ENCODE results near the gene SYT2. TPM values are rescaled to one million over a fixed set of nuclear protein-coding genes. Genes with fewer than 3 reads are reported as not detected.
"Not testable (repeated sequence)": the region's sequence is repeated elsewhere in the genome, so short reads cannot be mapped to it uniquely, and the experiment has no call there.

SYT2 gene
- total RNA-seq, 1 donor from 2014 or later: not detected

DNA sequence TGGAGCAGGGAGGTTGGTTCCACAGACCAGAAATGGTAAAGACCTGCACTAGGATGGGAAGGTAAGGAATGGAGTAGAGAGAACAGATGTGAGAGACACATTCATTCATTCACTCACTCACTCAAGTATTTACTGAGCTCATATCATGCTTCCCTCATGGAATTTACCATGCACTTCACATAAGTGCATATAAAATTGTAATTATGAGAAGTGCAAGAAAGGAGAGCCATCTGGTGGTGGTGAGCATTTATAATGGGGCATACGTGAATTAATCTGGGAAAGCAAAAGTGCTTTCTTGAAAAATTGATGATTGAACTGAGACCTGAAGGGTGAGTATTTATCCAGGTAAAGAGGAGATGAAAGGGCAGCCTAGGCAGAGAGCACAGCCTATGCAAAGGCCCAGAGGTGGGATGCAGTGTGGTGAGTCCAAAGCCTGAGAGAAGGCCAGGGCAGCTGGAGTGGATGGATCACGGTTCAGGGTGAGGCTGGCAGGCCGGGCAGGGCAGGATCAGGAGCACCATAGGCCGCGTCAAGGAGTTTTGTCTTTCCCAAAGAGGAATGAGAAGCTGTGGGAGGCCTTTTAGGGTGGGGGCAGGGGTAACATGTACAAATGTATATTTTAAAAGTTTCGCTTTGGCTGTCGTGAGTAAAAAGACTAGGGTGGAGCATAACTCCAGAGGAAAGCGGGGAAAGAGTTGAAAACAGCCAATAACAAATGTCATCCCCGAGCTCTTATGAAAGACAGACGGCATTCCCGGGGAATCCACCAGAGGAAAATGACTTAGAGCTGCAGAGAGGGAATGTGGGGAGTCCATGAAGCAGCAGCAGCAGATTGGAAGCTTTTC, 95.7 kb downstream of the SYT2 start:
- H3K36me3 ChIP-seq: peaks cover 7 to 11% of the 10 kb centered on the region in 2 donors
- H3K9me3 ChIP-seq; H3K27me3 ChIP-seq; DNase-seq (ENCODE audit: low spot score in 2 of 2); intact Hi-C loops (cut with DNase I); H3K4me3 ChIP-seq: not testable (repeated sequence)
- peak in 1 of 3 experiments; percentile 17 for TF ChIP-seq CTCF (IDR thresholded peaks at IDR 0.05)
- peaks cover 15 to 29% of the 10 kb centered on the region in 2 donors for H3K4me1 ChIP-seq
- H3K27ac ChIP-seq: peak overlapping the region; percentile 70 to 76

DNA sequence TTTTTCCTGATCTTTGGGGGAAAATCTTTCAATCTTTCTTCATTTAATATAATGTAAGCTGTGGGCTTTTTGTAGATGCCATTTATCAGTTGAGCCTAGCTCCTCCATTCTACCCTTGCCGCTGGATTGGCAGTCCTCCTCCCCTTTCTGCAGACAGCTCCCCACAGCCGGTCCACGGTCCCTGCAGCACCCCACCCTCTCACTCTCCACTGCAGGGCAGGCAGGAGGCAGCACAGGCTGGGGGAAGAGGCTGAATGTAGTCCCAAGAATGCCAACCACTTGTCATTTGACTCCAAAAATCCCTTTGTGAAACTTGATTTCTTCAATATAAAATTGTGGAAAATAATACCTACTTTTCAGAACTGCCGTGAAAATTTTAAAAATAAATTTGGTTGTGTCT, 96.7 kb downstream of the SYT2 start:
- no peak for DNase-seq (ENCODE audit: low spot score in 2 of 2)
- Histone ChIP-seq H3K9me3 (no peaks in the 10 kb centered on the region), H3K27ac (no peak overlapping the region)

DNA sequence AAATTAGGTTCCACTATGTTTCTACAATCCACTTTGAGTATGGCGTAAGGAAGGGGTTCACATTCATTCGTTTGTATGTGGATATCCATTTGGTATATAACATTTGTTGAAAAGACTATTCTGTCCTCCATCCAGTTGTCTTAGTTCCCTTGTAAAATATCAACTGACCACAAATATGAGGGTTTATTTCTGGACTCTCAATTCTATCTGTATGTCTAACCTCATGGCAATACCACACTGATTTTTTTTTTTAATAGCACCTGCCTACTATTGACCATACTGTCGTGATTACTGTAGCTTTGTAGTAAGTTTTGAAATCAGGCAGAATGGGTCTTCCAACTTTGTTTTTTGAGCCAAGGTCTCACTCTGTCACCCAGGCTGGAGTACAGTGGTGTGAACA, 98.2 kb downstream of the SYT2 start:
- Histone ChIP-seq H3K36me3 (peaks cover 13 to 23% of the 10 kb centered on the region in 2 donors), H3K4me1 (peaks cover 15 to 23% of the 10 kb centered on the region in 2 donors)
- H3K4me3 ChIP-seq; H3K27ac ChIP-seq; intact Hi-C loops (cut with DNase I); H3K27me3 ChIP-seq; DNase-seq (ENCODE audit: low spot score in 2 of 2); H3K9me3 ChIP-seq: not testable (repeated sequence)

More for the DNA sequence above, 96.7 kb downstream of the SYT2 start:
- H3K4me3 ChIP-seq: no peak overlapping the region
- no peaks in the 10 kb centered on the region for H3K27me3 ChIP-seq
- peaks cover 15 to 25% of the 10 kb centered on the region in 2 donors for H3K4me1 ChIP-seq
- peaks cover 7 to 12% of the 10 kb centered on the region in 2 donors for H3K36me3 ChIP-seq
- intact Hi-C loops (cut with DNase I): no loop called here
- TF ChIP-seq CTCF (IDR thresholded peaks at IDR 0.05): no peak

DNA sequence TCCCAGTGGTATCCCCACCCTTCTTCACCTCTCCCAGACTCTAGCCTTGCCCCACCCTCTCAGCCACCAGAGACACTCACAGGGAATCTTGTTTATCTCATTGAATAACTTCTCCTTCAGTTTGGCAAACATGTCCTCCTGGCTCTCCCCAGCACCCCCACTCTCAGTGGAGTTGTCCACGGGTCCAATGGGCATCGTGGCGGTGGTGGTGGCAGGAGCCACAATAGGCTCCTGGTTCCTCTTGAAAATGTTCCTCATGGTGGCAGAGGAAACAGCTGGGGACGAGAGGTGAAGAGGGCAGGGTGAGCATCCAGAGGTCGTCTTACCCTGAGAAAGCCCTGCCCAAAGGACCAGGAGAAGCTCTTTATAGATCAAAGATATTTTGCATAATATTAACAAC, 104.7 kb downstream of the SYT2 start:
- H3K9me3 ChIP-seq: no peaks in the 10 kb centered on the region
- TF ChIP-seq CTCF (IDR thresholded peaks at IDR 0.05): no peak
- H3K4me1 ChIP-seq: no peaks in the 10 kb centered on the region
- H3K36me3 ChIP-seq: peaks cover 32 to 63% of the 10 kb centered on the region in 2 donors
- no peak overlapping the region for H3K4me3 ChIP-seq
- no peak overlapping the region for H3K27ac ChIP-seq
- intact Hi-C loops (cut with DNase I): no loop called here
- no peaks in the 10 kb centered on the region for H3K27me3 ChIP-seq
- DNase-seq (ENCODE audit: low spot score in 2 of 2): no peak

- Histone ChIP-seq H3K9me3 (no peaks in the 10 kb centered on the region), H3K36me3 (peaks cover 32 to 60% of the 10 kb centered on the region in 2 donors), H3K27me3 (no peaks in the 10 kb centered on the region), H3K4me1 (peaks cover 0 to 5% of the 10 kb centered on the region in 2 donors), H3K27ac (no peak overlapping the region), H3K4me3 (no peak overlapping the region)
- DNase-seq (ENCODE audit: low spot score in 2 of 2): no peak
- intact Hi-C loops (cut with DNase I): no loop called here
- no peak for TF ChIP-seq CTCF (IDR thresholded peaks at IDR 0.05)
Observed at GRCh38 chr1:202603435-202603834, 106.8 kb downstream of the SYT2 start.

DNA sequence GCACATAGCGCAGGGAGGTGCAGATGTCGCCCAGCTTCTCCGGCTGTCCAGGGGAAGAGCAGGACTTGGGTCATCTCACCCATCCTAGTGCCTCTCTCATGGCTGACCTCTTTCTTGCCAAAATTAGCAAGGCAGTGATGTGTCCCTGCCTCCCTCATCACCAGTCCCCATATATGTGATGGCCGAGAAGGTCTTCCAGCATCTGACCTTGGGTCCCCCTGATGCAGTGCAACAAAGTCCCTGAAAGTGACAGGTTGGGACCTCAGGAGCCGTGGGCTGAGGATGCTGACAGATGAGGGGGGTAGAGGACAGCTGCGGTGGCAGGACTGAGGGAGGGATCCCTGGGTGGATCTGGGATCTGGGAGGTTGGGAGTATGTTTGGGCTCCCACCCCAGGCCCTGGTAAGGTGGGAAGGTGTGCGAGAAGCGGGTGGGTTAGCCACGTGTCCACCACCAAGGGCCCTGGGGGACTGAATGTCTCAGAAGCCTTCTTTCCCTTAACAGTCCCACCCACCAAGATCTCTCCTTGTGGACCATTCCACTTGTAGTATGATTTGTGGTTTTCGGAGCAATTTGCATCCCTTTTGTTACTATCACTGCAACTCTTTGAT, 109.7 kb downstream of the SYT2 start:
- H3K27ac ChIP-seq: no peak overlapping the region
- H3K4me3 ChIP-seq: no peak overlapping the region
- intact Hi-C loops (cut with DNase I): loop anchor here (2.0 kb wide), 1 partner anchor 100 kb away; no protein-coding TSS in a partner anchor
- peaks cover 0 to 5% of the 10 kb centered on the region in 2 donors for H3K4me1 ChIP-seq
- H3K27me3 ChIP-seq: no peaks in the 10 kb centered on the region
- no peak for DNase-seq (ENCODE audit: low spot score in 2 of 2)
- TF ChIP-seq CTCF (IDR thresholded peaks at IDR 0.05): no peak
- H3K36me3 ChIP-seq: peaks cover 27 to 59% of the 10 kb centered on the region in 2 donors
- no peaks in the 10 kb centered on the region for H3K9me3 ChIP-seq

Data from ascending aorta (tissue), 2 donors.